ENCODE measurements around the gene RNF113B. TPM values are rescaled to one million over a fixed set of nuclear protein-coding genes. Genes with fewer than 3 reads are reported as not detected.

RNF113B gene
- total and polyA plus RNA-seq, 2 donors (not counting 1 experiment from before 2014, with no cell fraction given) = not detected

DNA sequence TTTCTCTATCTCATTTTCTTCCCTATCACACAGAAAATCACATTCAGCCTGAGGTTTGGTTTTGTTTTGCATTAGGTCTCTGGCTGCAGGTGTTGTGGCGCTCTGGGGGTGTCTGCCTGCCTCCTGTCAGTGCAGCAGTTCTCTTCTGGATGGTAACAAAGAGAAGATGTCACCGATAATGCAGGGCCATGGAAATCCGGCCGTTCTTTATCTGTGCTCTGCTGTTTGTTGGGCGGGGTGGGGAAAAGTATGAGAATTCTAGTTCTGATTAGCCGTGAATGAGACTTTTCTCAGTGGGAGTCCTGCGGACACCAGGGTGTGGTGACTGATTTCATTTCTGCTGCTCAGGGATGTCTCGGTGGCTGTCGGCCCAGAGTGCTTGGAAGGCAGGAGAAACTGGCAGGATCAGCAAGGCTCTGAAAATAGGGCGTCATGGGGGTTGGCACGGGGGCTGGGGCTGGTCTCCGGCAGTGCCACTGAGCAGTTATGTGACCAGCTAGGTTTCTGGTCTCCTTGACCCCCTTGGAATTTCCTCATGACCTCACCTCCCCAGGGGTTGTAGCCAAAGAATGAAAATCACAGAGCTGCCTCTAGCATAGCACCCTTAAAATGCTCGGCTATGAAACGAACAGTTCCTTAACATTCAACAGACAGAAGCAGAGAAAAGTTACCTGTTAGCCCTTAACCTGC is 5.0 kb downstream of the RNF113B start:
- no peaks in the 10 kb centered on the region for H4K20me1 ChIP-seq (ENCODE audit: control insufficient read depth, insufficient read depth, low read length, poor library complexity, severe bottlenecking)
- no peaks in the 10 kb centered on the region for H3K4me1 Mint-ChIP-seq
- H3K27me3 Mint-ChIP-seq = peaks cover 27% of the 10 kb centered on the region
- H3K9ac ChIP-seq (ENCODE audit: low read length) = no peak overlapping the region
- intact Hi-C loops (cut with micrococcal nuclease) = no loop called here
- H3K27me3 ChIP-seq (replicated peaks in 1 of 4; ENCODE audit: control extremely low read depth in 1 of 4, control insufficient read depth in 3 of 4, insufficient read depth in 4 of 4, low read length in 3 of 4) = no peaks in the 10 kb centered on the region
- no peaks in the 10 kb centered on the region for H3K4me1 ChIP-seq (ENCODE audit: control insufficient read depth in 2 of 2, insufficient read depth in 2 of 2, low read length in 2 of 2)
- H3K27ac Mint-ChIP-seq = no peak overlapping the region
- H3K4me3 Mint-ChIP-seq = no peak overlapping the region
- ChIA-PET POLR2A (no interaction called here), CTCF (no interaction called here)
- no peaks in the 10 kb centered on the region for H3K79me2 ChIP-seq (ENCODE audit: control insufficient read depth, insufficient read depth, low read length)
- H3K9me3 Mint-ChIP-seq (ENCODE audit: insufficient read depth) = no peaks in the 10 kb centered on the region
- 95% methylated on average over 13 of the region's 14 CpGs for whole genome bisulfite sequencing (ENCODE audit: insufficient coverage)
- DNase-seq (no peak), ATAC-seq (ENCODE audit: low read depth) (no peak)
- H3K4me2 ChIP-seq (replicated peaks; ENCODE audit: low read depth, low read length, poor library complexity, severe bottlenecking) = no peak overlapping the region
- no peak overlapping the region for H2AFZ ChIP-seq (ENCODE audit: insufficient read depth, low read depth, low read length, poor library complexity, severe bottlenecking)
- TF ChIP-seq EZH2 (IDR thresholded peaks at IDR 0.05; ENCODE audit: borderline replicate concordance, insufficient read depth, low read depth, low read length, poor library complexity, severe bottlenecking) = no peak
- TF ChIP-seq, protein P1, sequence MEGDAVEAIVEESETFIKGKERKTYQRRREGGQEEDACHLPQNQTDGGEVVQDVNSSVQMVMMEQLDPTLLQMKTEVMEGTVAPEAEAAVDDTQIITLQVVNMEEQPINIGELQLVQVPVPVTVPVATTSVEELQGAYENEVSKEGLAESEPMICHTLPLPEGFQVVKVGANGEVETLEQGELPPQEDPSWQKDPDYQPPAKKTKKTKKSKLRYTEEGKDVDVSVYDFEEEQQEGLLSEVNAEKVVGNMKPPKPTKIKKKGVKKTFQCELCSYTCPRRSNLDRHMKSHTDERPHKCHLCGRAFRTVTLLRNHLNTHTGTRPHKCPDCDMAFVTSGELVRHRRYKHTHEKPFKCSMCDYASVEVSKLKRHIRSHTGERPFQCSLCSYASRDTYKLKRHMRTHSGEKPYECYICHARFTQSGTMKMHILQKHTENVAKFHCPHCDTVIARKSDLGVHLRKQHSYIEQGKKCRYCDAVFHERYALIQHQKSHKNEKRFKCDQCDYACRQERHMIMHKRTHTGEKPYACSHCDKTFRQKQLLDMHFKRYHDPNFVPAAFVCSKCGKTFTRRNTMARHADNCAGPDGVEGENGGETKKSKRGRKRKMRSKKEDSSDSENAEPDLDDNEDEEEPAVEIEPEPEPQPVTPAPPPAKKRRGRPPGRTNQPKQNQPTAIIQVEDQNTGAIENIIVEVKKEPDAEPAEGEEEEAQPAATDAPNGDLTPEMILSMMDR (IDR thresholded peaks at IDR 0.05) = no peak
- no peak overlapping the region for H3K4me3 ChIP-seq (ENCODE audit: control extremely low read depth in 1 of 5, extremely low read depth in 1 of 5, insufficient read depth in 1 of 5, low read depth in 2 of 5, low read length in 4 of 5)
- H3K36me3 ChIP-seq (replicated peaks in 1 of 2; ENCODE audit: control extremely low read depth in 1 of 2, control insufficient read depth in 1 of 2, extremely low read depth in 1 of 2, insufficient read depth in 2 of 2, low read length in 1 of 2) = no peaks in the 10 kb centered on the region
- peaks cover 0 to 10% (median 0%) of the 10 kb centered on the region in 3 donors for H3K9me3 ChIP-seq (ENCODE audit: control extremely low read depth in 1 of 3, control insufficient read depth in 2 of 3, insufficient read depth in 1 of 3, low read length in 2 of 3)
- no peak overlapping the region for H3K27ac ChIP-seq (ENCODE audit: low read length in 2 of 2)

- H3K4me1 Mint-ChIP-seq = no peaks in the 10 kb centered on the region
- H3K4me2 ChIP-seq (replicated peaks; ENCODE audit: low read depth, low read length, poor library complexity, severe bottlenecking) = no peak overlapping the region
- H3K4me3 Mint-ChIP-seq = no peak overlapping the region
- 100% methylated on average over 1 of the region's 3 CpGs for whole genome bisulfite sequencing (ENCODE audit: insufficient coverage)
- H3K4me1 ChIP-seq (ENCODE audit: control insufficient read depth in 2 of 2, insufficient read depth in 2 of 2, low read length in 2 of 2) = no peaks in the 10 kb centered on the region
- H3K9ac ChIP-seq (ENCODE audit: low read length) = no peak overlapping the region
- no peaks in the 10 kb centered on the region for H3K79me2 ChIP-seq (ENCODE audit: control insufficient read depth, insufficient read depth, low read length)
- H4K20me1 ChIP-seq (ENCODE audit: control insufficient read depth, insufficient read depth, low read length, poor library complexity, severe bottlenecking) = no peaks in the 10 kb centered on the region
- no peaks in the 10 kb centered on the region for H3K27me3 ChIP-seq (replicated peaks in 1 of 4; ENCODE audit: control extremely low read depth in 1 of 4, control insufficient read depth in 3 of 4, insufficient read depth in 4 of 4, low read length in 3 of 4)
- intact Hi-C loops (cut with micrococcal nuclease) = no loop called here
- ATAC-seq (ENCODE audit: low read depth) (no peak), DNase-seq (no peak)
- H3K27ac ChIP-seq (ENCODE audit: low read length in 2 of 2) = no peak overlapping the region
- ChIA-PET CTCF (no interaction called here), POLR2A (no interaction called here)
- H3K27ac Mint-ChIP-seq = no peak overlapping the region
- H3K9me3 ChIP-seq (ENCODE audit: control extremely low read depth in 1 of 3, control insufficient read depth in 2 of 3, insufficient read depth in 1 of 3, low read length in 2 of 3) = no peaks in the 10 kb centered on the region
- peaks cover 27% of the 10 kb centered on the region for H3K27me3 Mint-ChIP-seq
- no peak overlapping the region for H3K4me3 ChIP-seq (ENCODE audit: control extremely low read depth in 1 of 5, extremely low read depth in 1 of 5, insufficient read depth in 1 of 5, low read depth in 2 of 5, low read length in 4 of 5)
- no peak overlapping the region for H2AFZ ChIP-seq (ENCODE audit: insufficient read depth, low read depth, low read length, poor library complexity, severe bottlenecking)
- H3K9me3 Mint-ChIP-seq (ENCODE audit: insufficient read depth) = no peaks in the 10 kb centered on the region
- TF ChIP-seq, protein P1 (IDR thresholded peaks at IDR 0.05) = no peak
- TF ChIP-seq EZH2 (IDR thresholded peaks at IDR 0.05; ENCODE audit: borderline replicate concordance, insufficient read depth, low read depth, low read length, poor library complexity, severe bottlenecking) = no peak
- H3K36me3 ChIP-seq (replicated peaks in 1 of 2; ENCODE audit: control extremely low read depth in 1 of 2, control insufficient read depth in 1 of 2, extremely low read depth in 1 of 2, insufficient read depth in 2 of 2, low read length in 1 of 2) = no peaks in the 10 kb centered on the region
These were observed 7.7 kb downstream of the RNF113B start for GRCh38 chr13:98169331-98169730.

Data from B cell (primary cell).